Measurements from ENCODE around the gene TMEM101. TPM values are rescaled to one million over a fixed set of nuclear protein-coding genes. Genes with fewer than 3 reads are reported as not detected.
A peak's percentile ranks its signal among the peaks of the same experiment; 100 is the strongest.
"Not testable (repeated sequence)": the region's sequence is repeated elsewhere in the genome, so short reads cannot be mapped to it uniquely, and the experiment has no call there.

TMEM101 gene
- polyA plus RNA-seq, 1 donor from 2014 or later, result 24.6 TPM

GRCh38 chr17:43982171-43982570, 32.6 kb downstream of the TMEM101 start:
- no peak overlapping the region for H3K27ac Mint-ChIP-seq

GRCh38 chr17:43979671-43980070, 35.1 kb downstream of the TMEM101 start:
- Mint-ChIP-seq H3K9me3 (peaks cover 0 to 2% (median 0%) of the 10 kb centered on the region in 3 donors), H3K4me1 (peaks cover 0 to 1% (median 0%) of the 10 kb centered on the region in 3 donors), H3K4me3 (no peak overlapping the region), H3K27ac (no peak overlapping the region), H3K27me3 (peaks cover 41% of the 10 kb centered on the region), H3K36me3 (peaks cover 1% of the 10 kb centered on the region)

More at GRCh38 chr17:43982171-43982570, 32.6 kb downstream of the TMEM101 start:
- H3K36me3 Mint-ChIP-seq, result peaks cover 1% of the 10 kb centered on the region
- H3K27me3 Mint-ChIP-seq, result peaks cover 48% of the 10 kb centered on the region
- peaks cover 0 to 2% (median 0%) of the 10 kb centered on the region in 3 donors for H3K9me3 Mint-ChIP-seq
- H3K4me3 Mint-ChIP-seq, result no peak overlapping the region
- H3K4me1 Mint-ChIP-seq, result peaks cover 0 to 5% (median 1%) of the 10 kb centered on the region in 3 donors

GRCh38 chr17:43979011-43979410, 35.8 kb downstream of the TMEM101 start:
- H3K27ac Mint-ChIP-seq, result no peak overlapping the region
- no peak overlapping the region for H3K4me3 Mint-ChIP-seq
- H3K36me3 Mint-ChIP-seq, result peaks cover 1% of the 10 kb centered on the region
- H3K27me3 Mint-ChIP-seq, result peaks cover 34% of the 10 kb centered on the region
- H3K4me1 Mint-ChIP-seq, result peaks cover 0 to 1% (median 0%) of the 10 kb centered on the region in 3 donors
- peaks cover 0 to 2% (median 0%) of the 10 kb centered on the region in 3 donors for H3K9me3 Mint-ChIP-seq

GRCh38 chr17:43978078-43978477, 36.7 kb downstream of the TMEM101 start:
- H3K4me3 Mint-ChIP-seq, result no peak overlapping the region
- H3K27me3 Mint-ChIP-seq, result peaks cover 29% of the 10 kb centered on the region

GRCh38 chr17:43976963-43977837, 37.6 kb downstream of the TMEM101 start:
- Mint-ChIP-seq H3K9me3 (peaks cover 0 to 2% (median 0%) of the 10 kb centered on the region in 3 donors), H3K27me3 (peaks cover 21% of the 10 kb centered on the region), H3K36me3 (peaks cover 1% of the 10 kb centered on the region), H3K4me1 (no peaks in the 10 kb centered on the region), H3K4me3 (no peak overlapping the region), H3K27ac (no peak overlapping the region)

More at GRCh38 chr17:43978078-43978477, 36.7 kb downstream of the TMEM101 start:
- no peaks in the 10 kb centered on the region for H3K4me1 Mint-ChIP-seq
- H3K36me3 Mint-ChIP-seq, result peaks cover 1% of the 10 kb centered on the region
- no peak overlapping the region for H3K27ac Mint-ChIP-seq
- H3K9me3 Mint-ChIP-seq, result peaks cover 0 to 2% (median 0%) of the 10 kb centered on the region in 3 donors

- Mint-ChIP-seq H3K4me1 (no peaks in the 10 kb centered on the region), H3K27ac (no peak overlapping the region), H3K9me3 (peaks cover 0 to 3% (median 0%) of the 10 kb centered on the region in 3 donors), H3K36me3 (no peaks in the 10 kb centered on the region), H3K27me3 (peaks cover 10% of the 10 kb centered on the region), H3K4me3 (no peak overlapping the region)
These were observed 38.9 kb downstream of the TMEM101 start for GRCh38 chr17:43975898-43976297.

GRCh38 chr17:43974382-43975266, 40.1 kb downstream of the TMEM101 start:
- Mint-ChIP-seq H3K36me3 (no peaks in the 10 kb centered on the region), H3K27me3 (peaks cover 10% of the 10 kb centered on the region), H3K9me3 (peaks cover 0 to 3% (median 0%) of the 10 kb centered on the region in 3 donors), H3K4me3 (no peak overlapping the region), H3K27ac (no peak overlapping the region), H3K4me1 (no peaks in the 10 kb centered on the region)

- not testable (repeated sequence) for H3K27ac Mint-ChIP-seq, H3K4me3 Mint-ChIP-seq, H3K36me3 Mint-ChIP-seq, H3K9me3 Mint-ChIP-seq, H3K27me3 Mint-ChIP-seq, H3K4me1 Mint-ChIP-seq
These were observed 42.1 kb downstream of the TMEM101 start for GRCh38 chr17:43972444-43973212.

GRCh38 chr17:43971436-43971835, 43.3 kb downstream of the TMEM101 start:
- H3K4me3 Mint-ChIP-seq, H3K9me3 Mint-ChIP-seq, H3K36me3 Mint-ChIP-seq, H3K27me3 Mint-ChIP-seq, H3K4me1 Mint-ChIP-seq: not testable (repeated sequence)
- peak overlapping the region in 1 of 3 donors; percentile 41 for H3K27ac Mint-ChIP-seq

- Mint-ChIP-seq H3K9me3 (peaks cover 0 to 2% (median 0%) of the 10 kb centered on the region in 3 donors), H3K27ac (no peak overlapping the region), H3K36me3 (no peaks in the 10 kb centered on the region), H3K4me3 (no peak overlapping the region), H3K27me3 (no peaks in the 10 kb centered on the region), H3K4me1 (no peaks in the 10 kb centered on the region)
These were observed 44.4 kb downstream of the TMEM101 start for GRCh38 chr17:43970366-43970765.

- no peak overlapping the region for H3K4me3 Mint-ChIP-seq
- peaks cover 0 to 2% (median 0%) of the 10 kb centered on the region in 3 donors for H3K9me3 Mint-ChIP-seq
- peaks cover 10% of the 10 kb centered on the region for H3K27me3 Mint-ChIP-seq
These were observed 47.4 kb downstream of the TMEM101 start for GRCh38 chr17:43967251-43967875.

GRCh38 chr17:43966276-43966675, 48.5 kb downstream of the TMEM101 start:
- no peak overlapping the region for H3K4me3 Mint-ChIP-seq
- no peaks in the 10 kb centered on the region for H3K36me3 Mint-ChIP-seq
- no peak overlapping the region for H3K27ac Mint-ChIP-seq
- H3K4me1 Mint-ChIP-seq, result no peaks in the 10 kb centered on the region
- no peaks in the 10 kb centered on the region for H3K9me3 Mint-ChIP-seq
- peaks cover 16% of the 10 kb centered on the region for H3K27me3 Mint-ChIP-seq

More at GRCh38 chr17:43967251-43967875, 47.4 kb downstream of the TMEM101 start:
- Mint-ChIP-seq H3K4me1 (no peaks in the 10 kb centered on the region), H3K36me3 (no peaks in the 10 kb centered on the region), H3K27ac (no peak overlapping the region)

GRCh38 chr17:43962479-43962878, 52.3 kb downstream of the TMEM101 start:
- no peak overlapping the region for H3K27ac Mint-ChIP-seq
- peaks cover 21% of the 10 kb centered on the region for H3K27me3 Mint-ChIP-seq
- no peak overlapping the region for H3K4me3 Mint-ChIP-seq
- H3K9me3 Mint-ChIP-seq, result no peaks in the 10 kb centered on the region
- no peaks in the 10 kb centered on the region for H3K36me3 Mint-ChIP-seq
- no peaks in the 10 kb centered on the region for H3K4me1 Mint-ChIP-seq

- H3K27me3 Mint-ChIP-seq, result peaks cover 21% of the 10 kb centered on the region
- no peak overlapping the region for H3K4me3 Mint-ChIP-seq
- H3K27ac Mint-ChIP-seq, result no peak overlapping the region
- no peaks in the 10 kb centered on the region for H3K4me1 Mint-ChIP-seq
- H3K36me3 Mint-ChIP-seq, result no peaks in the 10 kb centered on the region
- H3K9me3 Mint-ChIP-seq, result no peaks in the 10 kb centered on the region
These were observed 52.8 kb downstream of the TMEM101 start for GRCh38 chr17:43961954-43962353.
